Glutamatergic neuron (in vitro differentiated cells): Measurements from ENCODE around the gene RUNX3. TPM values are rescaled to one million over a fixed set of nuclear protein-coding genes. Genes with fewer than 3 reads are reported as not detected.

Experiments
- DNase-seq: peaks from one replicate; pipeline ENCODE4 v3.0.0; 2022
- H3K27ac Mint-ChIP-seq: one replicate; pipeline ENCODE4 v1.8.0; 2020; ENCODE audit warnings: mild to moderate bottlenecking, mixed read lengths, inconsistent platforms; ENCODE audit not compliant: unreplicated experiment
- H3K27me3 Mint-ChIP-seq: one replicate; pipeline ENCODE4 v1.8.0; 2020; ENCODE audit warnings: mild to moderate bottlenecking, moderate library complexity, mixed read lengths, inconsistent platforms; ENCODE audit not compliant: unreplicated experiment
- H3K36me3 Mint-ChIP-seq: one replicate; pipeline ENCODE4 v1.8.0; 2020; ENCODE audit warnings: mild to moderate bottlenecking, mixed read lengths, inconsistent platforms; ENCODE audit not compliant: unreplicated experiment
- H3K4me1 Mint-ChIP-seq: one replicate; pipeline ENCODE4 v1.8.0; 2020; ENCODE audit warnings: mild to moderate bottlenecking, low read depth, mixed read lengths, inconsistent platforms; ENCODE audit not compliant: unreplicated experiment
- H3K4me3 Mint-ChIP-seq: one replicate; pipeline ENCODE4 v1.8.0; 2020; ENCODE audit warnings: mild to moderate bottlenecking, mixed read lengths, inconsistent platforms; ENCODE audit not compliant: unreplicated experiment
- H3K9me3 Mint-ChIP-seq: one replicate; pipeline ENCODE4 v1.8.0; 2020; ENCODE audit warnings: mild to moderate bottlenecking, moderate library complexity, mixed read lengths, inconsistent platforms; ENCODE audit not compliant: unreplicated experiment
- CTCF ChIP-seq: fragments of 200-600 bp; sonication (generic); IDR thresholded peaks from one replicate; pipeline ENCODE4 v1.5.0; 2021; ENCODE audit not compliant: partially characterized antibody, unreplicated experiment
- total RNA-seq: library from RNA; stranded (reverse); fragmentation: NEBNext Ultra II Directional; extraction: Animal tissue kit (Norgen Biotek cat#: 25700); gene quantifications from one replicate; pipeline ENCODE4 v1.2.1, GENCODE V29; 2021; ENCODE audit not compliant: unreplicated experiment

Gene RUNX3
- total RNA-seq, 1 donor from 2014 or later: 0.15 TPM

GRCh38 chr1:24926563-24927249 is 3.4 kb downstream of the RUNX3 start:
- Mint-ChIP-seq H3K36me3 (no peaks in the 10 kb centered on the region), H3K4me1 (no peaks in the 10 kb centered on the region), H3K27ac (no peak overlapping the region), H3K9me3 (peaks cover 8% of the 10 kb centered on the region), H3K27me3 (peaks cover 21% of the 10 kb centered on the region), H3K4me3 (no peak overlapping the region)
- no peak for DNase-seq
- TF ChIP-seq CTCF: no peak

GRCh38 chr1:24925963-24926362 is 4.1 kb downstream of the RUNX3 start:
- Mint-ChIP-seq H3K36me3 (no peaks in the 10 kb centered on the region), H3K27me3 (peaks cover 16% of the 10 kb centered on the region), H3K4me3 (no peak overlapping the region), H3K9me3 (peaks cover 4% of the 10 kb centered on the region), H3K27ac (no peak overlapping the region), H3K4me1 (no peaks in the 10 kb centered on the region)
- no peak for DNase-seq
- TF ChIP-seq CTCF: no peak

GRCh38 chr1:24925082-24925779 is 4.8 kb downstream of the RUNX3 start:
- no peak for DNase-seq
- no peak for TF ChIP-seq CTCF
- Mint-ChIP-seq H3K4me3 (no peak overlapping the region), H3K27me3 (peaks cover 16% of the 10 kb centered on the region), H3K9me3 (peaks cover 4% of the 10 kb centered on the region), H3K36me3 (no peaks in the 10 kb centered on the region), H3K4me1 (peaks cover under 1% of the 10 kb centered on the region), H3K27ac (no peak overlapping the region)

GRCh38 chr1:24923485-24924113 is 6.5 kb downstream of the RUNX3 start:
- Mint-ChIP-seq H3K9me3 (peaks cover 4% of the 10 kb centered on the region), H3K4me1 (peaks cover 6% of the 10 kb centered on the region), H3K4me3 (no peak overlapping the region), H3K27ac (no peak overlapping the region), H3K27me3 (peaks cover 11% of the 10 kb centered on the region), H3K36me3 (no peaks in the 10 kb centered on the region)
- TF ChIP-seq CTCF: no peak
- no peak for DNase-seq
